Measurements from ENCODE around the gene NCR1.
"Not testable (repeated sequence)": the region's sequence is repeated elsewhere in the genome, so short reads cannot be mapped to it uniquely, and the experiment has no call there.

Gene NCR1

DNA sequence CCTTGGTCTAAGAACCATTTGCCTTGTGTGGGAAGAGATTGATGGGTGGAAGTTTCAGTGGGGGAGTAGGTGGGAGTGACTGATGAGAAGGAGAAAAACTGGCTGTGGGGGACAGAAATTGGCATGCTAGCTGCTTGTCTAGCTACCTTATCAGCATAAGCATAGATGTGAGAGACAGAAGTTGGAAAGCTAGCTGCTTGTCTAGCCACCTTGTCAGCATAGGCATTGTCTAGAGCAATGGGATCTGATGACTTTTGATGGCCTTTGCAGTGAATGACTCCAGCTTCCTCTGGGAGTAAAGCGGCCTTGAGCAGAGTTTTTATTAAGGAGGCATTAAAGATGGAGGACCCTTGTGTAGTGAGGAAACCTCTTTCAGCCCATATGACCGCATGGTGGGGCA, 9.9 kb upstream of the NCR1 start (continued):
- TF ChIP-seq, protein P1, sequence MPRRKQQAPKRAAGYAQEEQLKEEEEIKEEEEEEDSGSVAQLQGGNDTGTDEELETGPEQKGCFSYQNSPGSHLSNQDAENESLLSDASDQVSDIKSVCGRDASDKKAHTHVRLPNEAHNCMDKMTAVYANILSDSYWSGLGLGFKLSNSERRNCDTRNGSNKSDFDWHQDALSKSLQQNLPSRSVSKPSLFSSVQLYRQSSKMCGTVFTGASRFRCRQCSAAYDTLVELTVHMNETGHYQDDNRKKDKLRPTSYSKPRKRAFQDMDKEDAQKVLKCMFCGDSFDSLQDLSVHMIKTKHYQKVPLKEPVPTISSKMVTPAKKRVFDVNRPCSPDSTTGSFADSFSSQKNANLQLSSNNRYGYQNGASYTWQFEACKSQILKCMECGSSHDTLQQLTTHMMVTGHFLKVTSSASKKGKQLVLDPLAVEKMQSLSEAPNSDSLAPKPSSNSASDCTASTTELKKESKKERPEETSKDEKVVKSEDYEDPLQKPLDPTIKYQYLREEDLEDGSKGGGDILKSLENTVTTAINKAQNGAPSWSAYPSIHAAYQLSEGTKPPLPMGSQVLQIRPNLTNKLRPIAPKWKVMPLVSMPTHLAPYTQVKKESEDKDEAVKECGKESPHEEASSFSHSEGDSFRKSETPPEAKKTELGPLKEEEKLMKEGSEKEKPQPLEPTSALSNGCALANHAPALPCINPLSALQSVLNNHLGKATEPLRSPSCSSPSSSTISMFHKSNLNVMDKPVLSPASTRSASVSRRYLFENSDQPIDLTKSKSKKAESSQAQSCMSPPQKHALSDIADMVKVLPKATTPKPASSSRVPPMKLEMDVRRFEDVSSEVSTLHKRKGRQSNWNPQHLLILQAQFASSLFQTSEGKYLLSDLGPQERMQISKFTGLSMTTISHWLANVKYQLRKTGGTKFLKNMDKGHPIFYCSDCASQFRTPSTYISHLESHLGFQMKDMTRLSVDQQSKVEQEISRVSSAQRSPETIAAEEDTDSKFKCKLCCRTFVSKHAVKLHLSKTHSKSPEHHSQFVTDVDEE (CRISPR knock-in tag; IDR thresholded peaks at IDR 0.05) = no peak
- TF ChIP-seq ESRRG (CRISPR knock-in tag; IDR thresholded peaks at IDR 0.05) = no peak

DNA sequence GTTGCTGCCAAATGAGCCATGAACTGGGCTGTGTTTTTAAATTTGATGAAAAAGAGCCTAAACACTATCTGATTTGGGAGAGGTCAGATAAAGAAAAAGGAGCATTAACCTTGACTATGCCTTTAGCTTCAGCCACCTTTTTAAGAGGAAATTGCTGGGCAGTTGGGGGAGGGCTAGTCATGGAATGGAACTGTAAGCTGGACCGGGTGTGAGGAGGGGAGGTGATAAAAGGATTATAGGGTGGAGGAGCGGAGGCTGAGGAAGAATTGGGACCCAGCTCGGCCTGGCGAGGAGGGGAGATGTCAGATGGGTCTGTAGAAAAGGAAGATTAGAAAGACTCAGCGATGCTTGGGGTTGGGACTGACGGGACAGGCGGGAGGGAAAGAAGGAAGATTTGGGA, 7.3 kb upstream of the NCR1 start:
- not testable (repeated sequence) for ATAC-seq

DNA sequence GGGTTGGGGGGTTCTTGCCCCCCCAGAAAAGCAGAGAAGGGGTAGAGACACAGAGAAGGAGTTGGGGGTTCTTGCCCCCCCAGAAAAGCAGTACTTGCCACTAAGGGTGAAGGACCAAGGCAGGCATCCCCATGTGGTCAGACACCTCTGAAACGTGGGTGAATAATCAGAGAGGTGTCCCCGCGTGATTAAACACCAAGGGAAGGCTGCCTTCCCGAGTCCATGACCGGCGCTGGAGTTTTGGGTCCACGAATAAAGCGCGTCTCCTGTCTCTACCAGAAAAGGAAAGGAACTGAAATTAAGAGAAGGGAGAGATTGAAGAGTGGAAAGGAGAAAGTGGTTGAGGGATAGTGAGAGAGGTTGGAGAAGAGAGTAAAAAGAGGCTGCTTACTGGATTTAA, 6.3 kb upstream of the NCR1 start:
- ATAC-seq = not testable (repeated sequence)

DNA sequence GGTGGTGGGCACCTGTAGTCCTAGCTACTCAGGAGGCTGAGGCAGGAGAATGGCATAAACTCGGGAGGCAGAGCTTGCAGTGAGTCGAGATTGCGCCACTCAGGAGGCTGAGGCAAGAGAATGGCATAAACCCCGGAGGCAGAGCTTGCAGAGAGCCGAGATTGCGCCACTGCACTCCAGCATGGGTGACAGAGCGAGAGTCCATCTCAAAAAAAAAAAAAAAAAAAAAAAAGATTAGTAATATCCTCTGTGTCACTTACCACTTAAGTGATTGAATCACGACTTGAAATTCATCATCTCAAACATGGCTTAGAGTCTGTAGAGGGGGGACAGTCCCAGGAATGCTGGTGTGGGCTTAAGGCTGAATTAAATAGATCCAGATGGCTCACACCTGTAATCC, 4.8 kb upstream of the NCR1 start:
- not testable (repeated sequence) for ATAC-seq

DNA sequence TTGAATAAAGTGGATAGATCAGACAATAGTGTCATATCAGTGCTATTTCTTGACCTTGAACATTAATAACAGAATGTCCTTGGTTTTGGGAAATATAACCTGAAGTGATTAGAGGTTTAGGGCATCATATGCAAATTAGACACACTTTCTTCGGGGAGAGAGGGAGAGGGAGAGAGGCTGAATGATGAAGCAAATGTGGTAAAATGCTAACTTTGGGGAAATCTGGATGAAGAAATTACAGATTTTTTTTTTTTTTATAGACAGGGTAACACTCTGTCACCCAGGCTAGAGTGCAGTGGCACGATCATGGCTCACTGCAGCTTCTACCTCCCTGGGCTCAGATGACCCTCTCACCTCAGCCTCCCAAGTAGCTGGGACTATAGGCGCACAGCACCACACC, 3.9 kb upstream of the NCR1 start:
- ATAC-seq = no peak
- TF ChIP-seq ZNF8 (CRISPR knock-in tag; IDR thresholded peaks at IDR 0.05) (no peak), ZFP30 (CRISPR knock-in tag; IDR thresholded peaks at IDR 0.05) (no peak), CSDC2 (CRISPR knock-in tag; IDR thresholded peaks at IDR 0.05) (no peak)
- TF ChIP-seq, protein P2, sequence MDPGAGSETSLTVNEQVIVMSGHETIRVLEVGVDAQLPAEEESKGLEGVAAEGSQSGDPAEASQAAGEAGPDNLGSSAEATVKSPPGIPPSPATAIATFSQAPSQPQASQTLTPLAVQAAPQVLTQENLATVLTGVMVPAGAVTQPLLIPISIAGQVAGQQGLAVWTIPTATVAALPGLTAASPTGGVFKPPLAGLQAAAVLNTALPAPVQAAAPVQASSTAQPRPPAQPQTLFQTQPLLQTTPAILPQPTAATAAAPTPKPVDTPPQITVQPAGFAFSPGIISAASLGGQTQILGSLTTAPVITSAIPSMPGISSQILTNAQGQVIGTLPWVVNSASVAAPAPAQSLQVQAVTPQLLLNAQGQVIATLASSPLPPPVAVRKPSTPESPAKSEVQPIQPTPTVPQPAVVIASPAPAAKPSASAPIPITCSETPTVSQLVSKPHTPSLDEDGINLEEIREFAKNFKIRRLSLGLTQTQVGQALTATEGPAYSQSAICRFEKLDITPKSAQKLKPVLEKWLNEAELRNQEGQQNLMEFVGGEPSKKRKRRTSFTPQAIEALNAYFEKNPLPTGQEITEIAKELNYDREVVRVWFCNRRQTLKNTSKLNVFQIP (CRISPR knock-in tag; IDR thresholded peaks at IDR 0.05; ENCODE audit: borderline replicate concordance, low read depth) = no peak

DNA sequence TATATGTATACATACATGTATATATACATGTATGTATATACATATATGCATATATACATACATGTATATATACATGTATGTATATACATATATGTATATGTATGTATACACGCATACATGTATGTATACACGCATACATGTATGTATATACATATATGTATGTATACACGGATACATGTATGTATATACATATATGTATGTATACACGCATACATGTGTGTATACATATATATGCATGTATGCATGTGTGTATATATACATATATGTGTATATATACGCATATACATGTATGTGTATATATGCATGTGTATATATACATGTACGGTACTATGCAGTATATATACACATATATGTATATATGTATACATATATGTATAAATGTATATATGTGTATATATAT, 2.6 kb upstream of the NCR1 start:
- no peak for ATAC-seq
- TF ChIP-seq, protein P1 (CRISPR knock-in tag; IDR thresholded peaks at IDR 0.05) = no peak
- TF ChIP-seq TOX (CRISPR knock-in tag; IDR thresholded peaks at IDR 0.05; ENCODE audit: borderline replicate concordance) (no peak), ESRRG (CRISPR knock-in tag; IDR thresholded peaks at IDR 0.05) (no peak), GLIS3 (CRISPR knock-in tag; IDR thresholded peaks at IDR 0.05) (no peak), ZNF70 (CRISPR knock-in tag; IDR thresholded peaks at IDR 0.05) (no peak), SNAI2 (CRISPR knock-in tag; IDR thresholded peaks at IDR 0.05) (no peak), ZC3H10 (CRISPR knock-in tag; IDR thresholded peaks at IDR 0.05) (no peak), CSDC2 (CRISPR knock-in tag; IDR thresholded peaks at IDR 0.05) (no peak), PPARA (CRISPR knock-in tag; IDR thresholded peaks at IDR 0.05; ENCODE audit: borderline replicate concordance) (no peak), RARB (CRISPR knock-in tag; IDR thresholded peaks at IDR 0.05) (no peak)
- TF ChIP-seq, protein P2 (CRISPR knock-in tag; IDR thresholded peaks at IDR 0.05; ENCODE audit: borderline replicate concordance, low read depth) = no peak
- TF ChIP-seq, protein P3, sequence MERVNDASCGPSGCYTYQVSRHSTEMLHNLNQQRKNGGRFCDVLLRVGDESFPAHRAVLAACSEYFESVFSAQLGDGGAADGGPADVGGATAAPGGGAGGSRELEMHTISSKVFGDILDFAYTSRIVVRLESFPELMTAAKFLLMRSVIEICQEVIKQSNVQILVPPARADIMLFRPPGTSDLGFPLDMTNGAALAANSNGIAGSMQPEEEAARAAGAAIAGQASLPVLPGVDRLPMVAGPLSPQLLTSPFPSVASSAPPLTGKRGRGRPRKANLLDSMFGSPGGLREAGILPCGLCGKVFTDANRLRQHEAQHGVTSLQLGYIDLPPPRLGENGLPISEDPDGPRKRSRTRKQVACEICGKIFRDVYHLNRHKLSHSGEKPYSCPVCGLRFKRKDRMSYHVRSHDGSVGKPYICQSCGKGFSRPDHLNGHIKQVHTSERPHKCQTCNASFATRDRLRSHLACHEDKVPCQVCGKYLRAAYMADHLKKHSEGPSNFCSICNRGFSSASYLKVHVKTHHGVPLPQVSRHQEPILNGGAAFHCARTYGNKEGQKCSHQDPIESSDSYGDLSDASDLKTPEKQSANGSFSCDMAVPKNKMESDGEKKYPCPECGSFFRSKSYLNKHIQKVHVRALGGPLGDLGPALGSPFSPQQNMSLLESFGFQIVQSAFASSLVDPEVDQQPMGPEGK (CRISPR knock-in tag; IDR thresholded peaks at IDR 0.05; ENCODE audit: borderline replicate concordance) = no peak
- TF ChIP-seq, protein P4, sequence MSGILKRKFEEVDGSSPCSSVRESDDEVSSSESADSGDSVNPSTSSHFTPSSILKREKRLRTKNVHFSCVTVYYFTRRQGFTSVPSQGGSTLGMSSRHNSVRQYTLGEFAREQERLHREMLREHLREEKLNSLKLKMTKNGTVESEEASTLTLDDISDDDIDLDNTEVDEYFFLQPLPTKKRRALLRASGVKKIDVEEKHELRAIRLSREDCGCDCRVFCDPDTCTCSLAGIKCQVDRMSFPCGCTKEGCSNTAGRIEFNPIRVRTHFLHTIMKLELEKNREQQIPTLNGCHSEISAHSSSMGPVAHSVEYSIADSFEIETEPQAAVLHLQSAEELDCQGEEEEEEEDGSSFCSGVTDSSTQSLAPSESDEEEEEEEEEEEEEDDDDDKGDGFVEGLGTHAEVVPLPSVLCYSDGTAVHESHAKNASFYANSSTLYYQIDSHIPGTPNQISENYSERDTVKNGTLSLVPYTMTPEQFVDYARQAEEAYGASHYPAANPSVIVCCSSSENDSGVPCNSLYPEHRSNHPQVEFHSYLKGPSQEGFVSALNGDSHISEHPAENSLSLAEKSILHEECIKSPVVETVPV (CRISPR knock-in tag; IDR thresholded peaks at IDR 0.05) = no peak

DNA sequence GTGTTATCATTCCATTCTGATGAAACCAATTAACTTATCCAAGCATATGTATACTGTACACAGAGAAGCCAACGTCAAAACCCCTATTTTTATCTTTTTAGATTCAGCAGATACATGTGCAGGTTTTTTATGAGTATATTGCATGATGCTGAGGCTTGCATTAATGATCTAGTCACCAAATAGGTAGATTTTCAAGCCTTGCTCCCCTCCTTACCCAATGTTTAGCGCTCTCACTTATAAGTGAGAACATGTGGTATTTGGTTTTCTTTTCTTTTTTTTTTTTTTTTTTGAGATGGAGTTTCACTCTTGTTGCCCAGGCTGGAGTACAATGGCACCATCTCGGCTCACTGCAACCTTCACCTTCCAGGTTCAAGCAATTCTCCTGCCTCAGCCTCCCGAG, 1.7 kb upstream of the NCR1 start:
- ATAC-seq = not testable (repeated sequence)

Measured in SK-N-SH treated with all-trans-retinoic acid at 6 μM for 48 hours (cell line).